Stimulated activated CD4-positive, alpha-beta T cell treated with anti-CD3 and anti-CD28 coated beads, Interleukin-12 subunit alpha, Interleukin-12 subunit beta, amount 100 ng/mL, for 24 hours (primary cell): Measurements from ENCODE around the gene PUS3.
A peak's percentile ranks its signal among the peaks of the same experiment; 100 is the strongest.

ENCODE experiments used
- DNase-seq, 2 experiments: peaks; one replicate each; pipeline ENCODE4 v3.0.0-alpha.2; 2020; ENCODE audit warnings: low read depth in 2 of 2

Gene PUS3

DNA sequence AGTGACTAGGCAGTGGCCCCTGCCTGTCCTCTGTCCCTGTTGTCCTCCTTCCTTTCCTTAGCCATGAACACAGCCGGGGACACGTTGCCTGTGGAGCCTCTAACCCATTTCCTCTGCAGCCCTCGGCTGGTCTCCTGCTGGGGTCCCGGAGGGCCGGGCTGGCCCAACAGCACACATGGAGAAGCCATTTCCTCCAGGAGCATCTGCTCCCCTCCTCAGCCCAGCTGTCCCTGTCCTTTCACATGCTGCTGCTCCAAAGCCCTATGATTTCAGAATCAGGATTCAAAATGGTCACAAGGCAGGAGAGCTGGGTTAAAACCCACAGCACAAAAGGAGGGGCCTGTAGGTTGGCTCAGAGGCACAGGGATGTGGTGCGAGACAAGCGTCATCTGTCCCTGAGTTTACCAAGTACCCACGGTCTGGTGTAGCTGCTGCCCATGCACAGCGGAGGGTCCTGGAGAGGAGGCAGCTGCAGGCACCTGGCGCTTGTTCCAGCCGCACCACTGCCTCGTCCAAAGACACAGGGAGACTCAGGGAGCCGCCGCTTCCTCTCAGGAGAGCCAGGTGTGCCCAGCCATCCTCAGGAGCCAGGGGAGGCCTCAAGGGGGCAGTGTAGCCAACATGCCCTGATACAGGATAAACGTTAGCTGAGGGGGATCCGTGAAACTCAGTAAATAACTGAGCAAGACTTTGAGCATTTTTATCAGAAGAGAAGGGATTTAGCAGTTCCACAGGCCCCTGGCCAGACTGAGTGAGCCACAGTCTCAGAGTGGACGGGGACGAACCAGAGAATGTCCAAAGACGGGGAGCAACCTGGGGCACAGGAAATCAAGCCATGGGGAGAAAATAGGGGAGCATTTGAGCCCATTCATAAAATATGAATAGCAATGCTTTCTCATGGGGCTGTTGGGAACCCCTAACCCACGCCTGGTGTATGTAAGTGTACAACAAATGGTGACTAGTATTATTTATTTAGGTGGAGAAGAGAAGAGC lies 38.9 kb upstream of the PUS3 start:
- DNase-seq: peak; percentile 15 to 55

DNA sequence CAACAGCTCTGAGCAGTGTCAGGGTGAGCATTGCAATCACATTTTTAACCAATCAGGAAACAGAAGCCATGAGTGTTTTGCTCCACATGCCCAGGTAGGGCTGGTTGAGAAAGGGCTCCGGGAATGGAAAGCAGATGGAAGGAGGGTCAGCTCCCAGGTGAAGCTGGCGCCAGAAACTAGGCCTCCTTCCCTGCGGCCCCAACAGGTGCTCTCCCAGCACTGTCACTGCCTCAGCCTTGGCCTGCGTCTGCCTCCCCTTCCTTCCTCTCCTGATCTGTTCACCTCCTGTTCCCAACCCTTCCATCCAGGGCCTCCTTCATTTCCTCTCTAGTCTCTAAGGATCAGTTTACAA lies 38.2 kb upstream of the PUS3 start:
- no peak for DNase-seq

DNA sequence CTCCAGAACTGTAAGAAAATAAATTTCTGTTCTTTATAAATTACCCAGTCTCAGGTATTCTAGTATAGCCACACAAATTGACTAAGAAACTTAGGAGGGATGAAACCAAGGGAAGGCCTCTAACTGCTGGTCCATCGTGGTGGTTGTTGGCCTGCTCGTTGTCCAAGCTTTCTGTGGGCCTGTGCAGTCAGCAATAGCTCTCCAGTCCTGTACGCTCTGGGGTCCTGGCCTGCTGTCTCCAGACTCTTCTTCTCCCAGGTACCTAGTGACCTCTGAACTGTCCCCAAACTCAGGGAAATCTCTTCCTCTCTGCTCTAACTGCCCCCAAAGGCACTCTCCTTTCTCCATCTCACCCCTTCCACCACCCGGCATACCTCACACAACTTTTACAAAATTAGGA lies 37.1 kb upstream of the PUS3 start:
- no peak for DNase-seq

DNA sequence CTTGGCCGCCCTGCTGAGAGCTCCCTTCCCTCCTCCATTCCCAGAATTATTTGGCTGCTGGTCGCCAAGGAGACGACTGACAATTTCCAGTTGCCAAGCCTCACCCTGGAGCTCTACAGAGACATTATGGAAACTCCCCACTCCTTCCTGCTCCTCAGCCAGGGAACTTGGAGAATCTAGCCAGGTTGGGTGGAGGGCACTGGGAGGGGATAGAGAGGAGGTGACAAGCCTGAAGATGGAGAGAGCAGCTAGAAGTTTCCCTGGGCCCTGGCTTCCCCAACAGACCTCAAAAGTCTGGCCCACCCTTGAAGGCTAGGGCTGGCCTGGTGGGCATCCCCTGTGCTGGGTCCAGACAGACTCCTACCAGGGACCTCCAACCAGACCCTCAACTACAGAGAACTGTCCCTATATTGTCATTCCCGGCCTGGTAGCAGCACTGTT lies 36.1 kb upstream of the PUS3 start:
- no peak for DNase-seq

DNA sequence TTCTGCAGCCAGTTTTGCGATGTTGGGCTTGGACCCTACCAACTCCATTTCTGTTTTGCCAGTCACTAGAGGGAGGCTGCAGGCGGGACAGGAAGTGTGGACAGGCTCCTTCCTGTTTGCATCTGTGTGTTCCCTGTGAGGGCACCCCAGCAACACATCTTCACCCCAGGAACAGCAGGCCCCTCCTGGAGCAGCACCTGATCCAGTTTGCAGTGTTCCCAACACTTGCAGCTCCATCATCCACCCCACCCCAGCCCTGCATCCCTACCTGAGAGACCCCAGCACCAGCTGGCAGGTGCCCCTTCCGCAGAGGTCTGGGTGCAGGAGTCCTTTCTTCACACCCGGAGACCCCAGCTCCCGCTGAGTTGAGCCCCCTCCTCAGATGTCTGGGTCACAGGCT lies 35.4 kb upstream of the PUS3 start:
- no peak for DNase-seq

DNA sequence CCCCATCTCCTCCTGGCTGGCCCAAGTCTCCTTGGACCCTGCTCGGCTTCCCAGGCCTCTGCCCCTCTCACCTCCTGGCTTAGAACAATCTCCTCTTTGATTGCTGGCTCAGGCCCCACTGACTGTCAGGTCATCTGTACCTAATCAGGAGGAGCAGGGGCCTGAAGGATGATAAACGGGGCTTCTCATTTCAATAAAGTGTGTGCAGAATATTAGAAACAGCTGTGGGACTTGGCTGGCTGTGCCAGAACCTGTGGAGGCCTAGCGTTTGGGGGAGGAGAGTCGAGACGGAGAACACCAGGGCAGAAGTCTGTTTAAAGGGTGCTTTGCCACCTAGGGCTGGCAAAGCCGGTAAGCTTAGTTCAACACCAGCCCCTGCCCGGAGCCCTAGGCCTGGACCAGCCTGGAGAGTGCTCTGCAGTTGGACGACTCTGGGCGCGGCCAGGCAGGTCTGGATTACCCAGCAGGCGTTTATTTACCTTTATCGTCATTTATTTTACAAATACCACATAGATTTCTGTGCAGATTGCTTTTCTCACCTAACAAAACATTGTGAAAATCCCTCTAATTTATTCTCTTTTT lies 32.7 kb upstream of the PUS3 start:
- DNase-seq: no peak

DNA sequence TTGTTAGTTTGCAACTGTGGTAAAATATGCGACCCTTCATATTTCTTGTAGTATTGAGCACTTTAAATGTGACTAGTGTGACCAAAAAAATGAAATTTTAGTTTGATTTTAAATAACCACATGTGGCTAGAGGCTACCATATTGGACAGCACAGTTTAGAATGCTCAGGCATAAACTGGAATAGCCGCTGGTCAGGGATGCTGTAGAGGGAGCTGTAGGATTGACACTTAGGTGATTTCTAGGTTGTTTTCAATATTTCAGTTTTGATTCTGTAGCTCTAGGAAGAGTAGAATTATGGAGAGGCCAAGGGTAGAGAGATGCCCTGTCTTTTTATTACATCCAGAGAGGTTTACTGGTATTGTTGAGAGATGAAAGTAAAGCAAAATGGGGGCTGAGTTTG lies 32.0 kb upstream of the PUS3 start:
- DNase-seq: no peak

DNA sequence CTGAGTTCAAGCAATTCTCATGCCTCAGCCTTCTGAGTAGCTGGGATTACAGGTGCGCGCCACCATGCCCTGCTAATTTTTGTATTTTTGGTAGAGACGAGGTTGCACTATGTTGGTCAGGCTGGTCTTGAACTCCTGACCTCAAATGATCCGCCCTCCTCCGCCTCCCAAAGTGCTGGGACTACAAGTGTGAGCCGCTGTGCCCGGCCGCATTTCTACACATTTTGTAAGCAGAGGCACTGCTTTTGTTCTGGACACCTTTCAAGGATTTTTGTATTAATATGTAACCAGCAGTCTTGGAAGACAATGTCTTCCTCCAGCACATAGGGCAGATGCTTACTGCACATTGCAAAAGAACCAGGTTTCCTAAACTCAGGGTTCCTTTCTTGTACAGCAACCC lies 31.5 kb upstream of the PUS3 start:
- no peak for DNase-seq

DNA sequence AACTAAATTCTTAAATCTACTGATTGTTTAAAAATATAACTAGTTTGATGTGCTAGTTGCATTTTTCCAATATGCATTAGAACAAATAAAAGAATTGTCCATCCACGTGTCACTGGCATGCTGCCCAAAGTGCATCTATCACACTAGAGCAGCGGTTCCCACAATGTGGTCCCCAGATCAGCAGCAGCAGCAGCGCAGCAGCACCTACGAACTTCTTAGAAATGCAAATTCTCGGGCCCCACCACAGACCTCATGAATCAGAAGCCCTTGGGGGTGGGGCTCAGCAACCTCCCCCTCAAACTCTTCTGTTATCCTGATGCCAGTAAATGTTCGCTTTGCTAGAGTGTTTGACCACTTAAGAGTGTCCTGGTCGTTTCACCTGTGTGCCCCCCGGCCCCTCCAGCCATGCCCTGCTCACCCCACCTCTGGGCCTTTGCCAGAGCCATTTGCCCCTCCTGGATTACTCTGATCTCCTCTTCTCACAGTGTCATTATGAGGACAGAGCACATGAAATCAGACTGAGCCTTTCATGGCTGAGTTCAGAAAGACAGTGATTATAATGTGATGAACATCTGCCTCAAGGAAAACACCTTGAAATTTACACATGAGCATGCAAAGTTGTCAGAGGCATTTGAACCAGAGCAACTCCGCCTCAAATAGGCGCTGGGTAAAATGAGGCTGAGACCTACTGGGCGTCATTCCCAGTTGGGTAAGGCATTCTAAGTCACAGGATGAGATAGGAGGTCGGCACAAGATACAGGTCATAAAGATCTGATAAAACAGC lies 30.2 kb upstream of the PUS3 start:
- DNase-seq: no peak

DNA sequence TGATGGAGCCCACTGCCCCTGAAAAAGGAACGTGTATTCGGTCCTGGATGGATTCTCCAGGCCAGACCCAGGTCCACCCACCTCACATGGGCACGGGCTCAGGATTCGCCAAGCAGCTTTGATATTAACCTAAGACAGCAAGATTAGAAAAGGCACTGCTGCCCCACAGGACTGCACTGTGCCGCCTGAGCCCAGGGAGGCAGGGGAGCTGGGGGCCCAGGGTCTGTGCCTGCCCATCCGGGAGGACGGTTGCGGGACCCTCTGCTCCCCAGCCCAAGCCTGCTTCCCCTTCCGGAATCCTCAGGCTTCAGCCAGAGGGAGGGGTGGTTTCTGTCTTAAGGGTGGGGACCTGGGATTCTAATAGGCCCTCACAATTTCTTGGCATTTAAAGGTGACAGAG lies 29.3 kb upstream of the PUS3 start:
- no peak for DNase-seq

DNA sequence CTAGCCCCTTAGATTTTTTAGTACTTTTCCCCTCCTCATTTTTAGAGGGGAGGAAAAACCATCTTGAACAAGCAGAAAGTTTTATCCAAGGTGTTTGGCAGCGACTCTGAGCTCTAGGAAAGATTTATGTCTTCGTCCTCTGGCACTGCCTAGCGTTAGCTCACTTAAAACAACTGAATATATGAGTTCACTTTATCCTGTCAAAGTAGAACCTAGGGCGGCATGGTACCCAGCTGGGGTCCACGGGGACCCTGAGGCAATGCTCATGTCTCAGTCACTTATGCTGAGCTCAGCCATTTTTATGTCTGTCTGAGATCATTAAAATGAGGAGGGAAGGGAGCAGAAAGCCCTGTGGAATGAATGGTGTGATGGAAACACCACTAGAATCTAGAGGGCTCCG lies 28.7 kb upstream of the PUS3 start:
- no peak for DNase-seq

DNA sequence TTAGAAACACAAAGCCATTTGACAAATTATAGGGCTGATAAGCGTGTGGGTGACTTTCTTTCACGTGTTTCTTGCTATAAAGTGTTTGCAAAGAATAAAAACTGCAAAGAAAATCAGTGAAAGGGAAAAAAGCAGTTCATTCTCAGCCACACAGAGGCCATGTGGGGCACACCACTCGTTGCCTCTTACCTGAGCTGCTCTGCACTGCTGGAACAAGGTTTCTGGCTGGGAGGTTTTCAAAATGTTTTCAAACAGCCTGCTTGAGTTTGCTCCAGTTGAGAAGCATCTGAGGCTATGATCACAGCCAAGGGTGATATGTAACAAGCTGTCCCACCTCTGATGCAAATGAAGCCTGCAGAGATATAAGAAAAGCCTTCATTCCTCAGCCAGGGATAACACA lies 28.1 kb upstream of the PUS3 start:
- no peak for DNase-seq

DNA sequence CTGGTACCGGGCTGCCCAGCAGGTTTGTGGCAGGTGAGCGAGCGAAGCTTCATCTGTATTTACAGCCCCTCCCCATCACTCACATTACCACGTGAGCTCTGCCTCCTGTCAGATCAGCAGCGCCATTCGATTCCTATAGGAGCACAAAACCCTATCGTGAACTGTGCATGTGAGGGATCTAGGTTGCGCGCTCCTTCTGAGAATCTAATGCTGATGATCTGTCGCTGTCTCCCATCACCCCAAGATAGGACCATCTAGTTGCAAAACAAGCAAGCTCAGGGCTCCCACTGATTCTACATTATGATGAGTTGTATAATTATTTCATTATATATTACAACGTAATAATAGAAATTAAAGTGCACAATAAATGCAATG lies 27.1 kb upstream of the PUS3 start:
- no peak for DNase-seq

DNA sequence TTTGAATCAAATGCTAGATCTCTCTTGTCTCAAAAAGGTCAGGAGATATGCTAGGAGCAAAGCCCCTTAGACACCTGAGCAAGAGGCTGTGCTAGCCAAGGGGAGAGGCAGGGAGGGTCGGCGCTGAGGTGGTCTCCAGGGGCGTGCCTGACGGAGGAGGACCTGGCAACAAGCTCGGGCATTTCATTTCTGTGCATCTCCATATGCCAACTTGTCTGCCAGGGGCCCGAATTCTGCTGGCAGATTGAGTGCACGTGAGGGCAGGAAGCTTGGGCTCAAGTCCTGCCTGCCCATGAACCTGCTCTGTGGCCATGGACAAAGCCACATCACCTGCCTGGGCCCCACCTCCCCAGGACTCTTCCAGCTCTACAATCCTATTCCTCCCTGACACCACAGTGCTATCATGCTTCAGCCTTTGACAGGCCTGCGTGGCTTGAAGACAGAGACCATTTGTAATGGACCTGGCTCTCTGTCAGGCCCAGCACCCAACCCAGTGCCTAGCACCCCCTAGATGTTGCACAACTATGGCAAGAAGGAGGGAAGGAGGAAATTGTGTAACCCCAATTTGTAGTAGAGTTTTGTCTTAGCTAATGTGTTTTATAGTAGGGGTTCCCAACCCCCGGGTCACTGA lies 26.6 kb upstream of the PUS3 start:
- no peak for DNase-seq

DNA sequence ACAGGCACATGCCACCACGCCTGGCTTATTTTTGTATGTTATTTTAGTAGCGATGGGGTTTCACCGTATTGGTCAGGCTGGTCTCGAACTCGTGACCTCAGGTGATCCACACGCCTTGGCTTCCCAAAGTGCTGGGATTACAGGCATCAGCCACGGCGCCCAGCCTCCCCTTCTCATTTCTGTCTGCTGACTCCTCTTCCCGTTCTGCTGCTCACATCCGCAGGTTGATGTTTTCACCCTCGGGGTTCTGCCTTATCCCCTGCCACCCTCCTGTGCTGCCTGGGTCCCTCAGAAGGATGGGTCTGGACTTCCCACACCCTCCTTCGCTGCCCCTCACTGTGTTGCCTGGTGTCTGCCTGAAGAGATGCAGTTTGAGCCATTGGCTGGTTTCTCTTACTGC lies 23.7 kb upstream of the PUS3 start:
- no peak for DNase-seq

DNA sequence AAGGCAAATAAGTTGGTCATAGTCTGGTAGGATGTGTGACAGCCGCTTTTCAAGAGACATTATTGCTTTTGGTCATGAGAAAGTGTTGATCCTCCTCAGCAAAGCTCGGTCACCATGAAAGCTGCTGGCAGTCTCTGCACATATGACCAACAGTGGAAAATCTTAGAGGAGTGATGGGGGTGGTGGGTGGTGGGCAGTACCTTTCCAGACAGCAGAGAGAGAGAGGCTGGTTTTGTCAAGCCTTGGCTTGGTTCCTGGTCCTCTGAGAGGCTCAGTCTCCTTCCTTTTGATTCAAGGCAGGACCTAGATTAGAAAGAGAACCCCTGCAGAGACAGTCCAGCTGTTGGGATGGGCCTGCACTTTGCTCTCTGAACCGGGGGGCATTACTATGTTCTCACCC lies 22.8 kb upstream of the PUS3 start:
- DNase-seq: no peak

DNA sequence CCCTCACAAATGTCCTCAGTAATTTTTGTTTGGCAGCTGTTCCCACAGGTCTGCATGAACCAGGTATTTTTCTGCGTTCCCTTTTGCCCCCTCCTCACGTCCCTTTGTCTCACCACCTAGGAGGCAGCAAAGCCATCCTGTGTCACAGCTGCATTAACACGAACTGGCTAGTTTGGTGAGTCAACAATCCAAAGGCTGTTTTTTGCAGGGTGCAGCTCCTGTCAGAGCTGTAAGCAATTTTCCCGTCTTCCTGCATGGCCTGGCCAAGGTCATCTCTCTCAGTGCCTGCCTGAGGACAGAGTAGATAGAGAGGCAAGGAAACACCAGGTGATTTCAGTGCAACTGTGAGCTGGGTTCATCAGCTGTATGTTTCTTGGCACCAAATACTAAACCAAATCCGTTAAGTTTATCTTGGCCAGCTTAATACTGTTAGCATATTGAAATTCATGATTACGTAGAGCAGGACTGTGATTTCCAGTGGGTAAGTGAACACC lies 22.3 kb upstream of the PUS3 start:
- DNase-seq: no peak

DNA sequence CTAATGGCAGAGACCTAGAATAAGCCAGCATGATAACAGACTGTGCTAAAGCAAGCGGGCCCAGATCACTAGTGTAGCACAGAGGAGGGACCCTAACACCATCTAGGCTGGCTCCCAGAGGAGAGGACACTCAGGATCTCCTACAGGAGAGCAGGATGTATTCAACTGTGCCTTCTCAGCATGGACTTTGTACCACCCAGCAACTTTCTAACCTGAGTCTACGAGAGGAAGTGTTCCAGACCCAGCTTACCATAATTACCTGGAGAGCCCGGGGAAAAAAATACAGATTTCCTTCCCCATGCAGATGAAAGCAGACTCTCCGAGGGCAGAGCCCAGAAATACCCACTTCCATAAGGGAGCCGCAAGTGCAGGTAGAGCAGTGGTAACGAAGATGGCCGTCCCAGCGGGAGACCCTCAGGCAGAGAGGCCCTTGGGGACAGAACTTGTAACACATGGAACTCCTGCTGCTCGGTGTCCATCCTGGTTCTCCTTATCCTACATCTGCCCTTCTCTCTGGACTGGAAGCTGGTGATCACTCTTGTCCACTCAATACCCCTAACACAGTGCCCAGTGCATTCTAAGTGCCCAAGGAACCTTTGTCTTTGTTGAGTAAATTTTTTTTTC lies 21.5 kb upstream of the PUS3 start:
- DNase-seq: no peak

DNA sequence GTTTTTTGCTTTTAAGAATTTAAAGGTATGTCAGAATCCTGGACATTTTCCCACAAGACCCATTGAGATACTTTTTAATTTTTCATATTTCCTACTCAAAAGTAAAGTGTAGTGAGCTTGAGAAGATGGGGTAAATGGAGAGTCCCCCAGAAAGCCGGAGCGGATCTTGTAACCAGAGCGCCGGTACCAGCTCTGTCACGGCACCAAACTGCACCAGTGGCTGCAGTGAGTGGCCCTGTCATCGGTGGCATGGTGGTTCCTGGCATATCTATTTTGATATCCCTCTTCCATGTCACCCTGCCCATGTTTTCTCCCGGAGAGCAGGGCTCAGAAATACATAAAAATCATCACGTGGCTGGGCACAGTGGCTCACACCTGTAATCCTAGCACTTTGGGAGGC lies 20.6 kb upstream of the PUS3 start:
- no peak for DNase-seq

DNA sequence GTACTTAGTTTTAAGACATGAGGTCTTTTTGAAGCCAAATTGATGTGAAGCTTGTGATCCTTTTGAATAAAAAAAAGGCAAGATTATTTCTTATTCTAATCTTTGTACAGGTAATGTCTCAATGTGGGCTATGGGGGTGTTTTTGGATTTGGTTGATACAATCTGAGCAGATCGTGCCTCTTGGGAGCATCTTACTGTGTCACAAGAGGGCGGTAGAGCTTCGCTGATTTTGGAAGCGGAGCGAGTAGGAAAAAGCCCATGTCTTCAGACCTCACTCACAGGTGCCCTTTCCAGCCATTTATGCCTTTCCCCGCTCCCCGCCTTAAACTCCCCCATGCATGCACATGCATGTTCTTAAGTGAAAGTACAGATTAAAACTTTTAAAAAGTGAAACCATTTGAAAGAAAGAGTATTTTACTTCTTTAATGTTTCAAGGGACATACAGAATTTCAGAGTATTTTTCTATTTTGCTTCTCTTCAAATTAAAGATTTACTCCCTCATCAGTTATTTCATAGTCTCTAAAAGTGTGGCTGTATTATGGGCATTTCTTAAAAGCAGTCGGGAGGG lies 20.1 kb upstream of the PUS3 start:
- peak in 1 of 2 experiments; percentile 41 for DNase-seq

DNA sequence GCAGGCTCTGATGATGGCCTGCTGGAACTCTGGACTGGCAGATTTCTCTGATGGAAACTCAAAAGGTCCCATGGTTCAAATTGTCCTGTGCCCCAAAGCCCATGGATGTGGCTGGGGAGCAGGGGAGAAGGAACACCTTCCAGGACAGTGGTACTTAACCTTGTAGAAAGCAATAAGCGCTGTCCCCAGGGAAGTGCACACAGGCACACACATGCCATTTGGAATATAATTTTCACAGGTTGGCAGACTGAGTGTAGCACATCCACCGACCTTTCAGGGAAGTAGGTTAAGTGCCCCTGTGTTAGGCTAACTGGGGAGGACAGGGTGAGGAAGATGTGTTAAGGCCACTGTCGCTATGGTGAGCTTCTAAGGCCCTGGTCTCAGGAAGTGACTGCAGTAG lies 19.1 kb upstream of the PUS3 start:
- no peak for DNase-seq
